Fibroblast of skin of scalp (primary cell): Measurements from ENCODE around the gene LSP1.

Experiments
- DNase-seq: peaks from one replicate; pipeline ENCODE4 v3.0.0-alpha.2; 2013

The LSP1 gene

DNA sequence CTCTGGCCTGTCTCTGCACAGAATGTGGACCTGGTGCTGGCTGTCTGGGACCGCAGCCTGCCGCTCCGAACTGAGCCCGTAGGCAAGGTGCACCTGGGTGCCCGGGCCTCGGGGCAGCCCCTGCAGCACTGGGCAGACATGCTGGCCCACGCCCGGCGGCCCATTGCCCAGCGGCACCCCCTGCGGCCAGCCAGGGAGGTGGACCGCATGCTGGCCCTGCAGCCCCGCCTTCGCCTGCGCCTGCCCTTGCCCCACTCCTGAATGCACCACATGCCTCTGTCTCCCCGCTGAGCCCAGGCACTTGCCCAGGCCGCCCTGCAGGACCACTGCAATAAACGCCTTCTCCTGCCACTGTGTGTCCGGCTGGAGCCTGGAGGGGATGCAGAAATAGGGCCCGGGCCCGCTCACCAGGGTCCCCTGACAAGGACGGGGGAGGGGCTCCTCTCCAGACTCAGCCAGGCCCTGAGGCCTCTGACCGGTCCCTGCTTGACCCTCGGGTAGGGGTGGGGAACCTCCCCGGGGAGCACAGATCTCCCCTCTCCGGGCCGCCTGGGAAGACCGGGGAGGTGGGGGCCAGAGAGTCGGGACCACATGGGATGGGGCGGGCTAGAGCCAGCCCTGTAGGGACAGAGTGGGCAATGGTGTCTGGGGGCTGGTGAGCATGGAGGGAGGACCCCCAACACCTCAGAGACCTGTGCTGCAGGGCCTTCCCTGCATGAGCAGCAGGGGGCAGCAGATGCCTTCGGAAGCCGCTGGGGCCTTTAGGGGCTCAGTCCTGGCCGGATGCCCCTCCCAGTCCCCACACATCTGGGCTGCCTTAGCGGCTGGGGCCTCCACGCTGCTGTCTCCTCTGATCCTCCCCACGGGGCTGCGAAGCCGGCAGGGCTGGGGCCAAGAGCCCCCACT lies 15.5 kb upstream of the LSP1 start:
- peak; percentile 65 for DNase-seq

GRCh38 chr11:1838077-1838425 lies 14.8 kb upstream of the LSP1 start:
- DNase-seq: no peak

DNA sequence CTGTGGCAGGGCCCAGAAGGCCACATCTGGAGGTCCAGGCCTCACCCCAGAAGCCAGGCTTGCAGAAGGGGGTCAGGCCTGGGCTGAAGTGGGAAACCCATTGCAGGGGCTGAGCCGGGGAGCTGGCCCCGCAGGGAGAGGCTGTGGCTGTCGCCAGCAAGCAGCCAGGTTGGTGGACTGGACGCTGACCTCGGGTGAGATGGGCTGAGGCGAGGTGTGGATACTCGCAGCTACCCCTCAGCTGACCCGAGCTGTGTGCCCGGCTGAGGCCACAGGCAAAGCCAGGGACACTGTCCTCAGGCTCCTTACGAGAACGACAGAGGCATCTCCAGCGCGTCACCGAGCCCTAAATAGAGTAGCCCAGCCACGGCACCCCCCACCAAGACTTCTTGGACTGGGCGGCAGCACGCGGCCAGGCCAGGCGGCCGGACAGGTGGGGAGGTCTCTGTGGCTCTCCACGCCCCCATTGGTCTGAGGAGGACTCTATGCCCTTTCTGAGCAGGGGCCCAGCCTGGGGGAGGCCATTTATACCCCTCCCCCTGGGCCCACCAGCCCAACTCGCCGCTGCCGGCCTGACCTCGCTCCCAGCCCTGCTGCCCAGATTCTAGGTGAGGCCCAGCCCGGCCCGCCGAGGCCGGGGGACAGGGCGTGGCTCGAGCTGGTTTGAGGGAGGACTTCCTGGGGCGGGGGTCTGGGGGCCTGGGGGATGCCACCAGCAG lies 14.3 kb upstream of the LSP1 start, which contains the start of gene TNNI2:
TNNI2 (plus strand) TSS at position 556 of the 719 bp plus-strand sequence. CDS start 716 bp downstream, outside the sequence.
- no peak for DNase-seq

- DNase-seq: no peak
Measured at GRCh38 chr11:1839204-1839923, 13.5 kb upstream of the LSP1 start.

DNA sequence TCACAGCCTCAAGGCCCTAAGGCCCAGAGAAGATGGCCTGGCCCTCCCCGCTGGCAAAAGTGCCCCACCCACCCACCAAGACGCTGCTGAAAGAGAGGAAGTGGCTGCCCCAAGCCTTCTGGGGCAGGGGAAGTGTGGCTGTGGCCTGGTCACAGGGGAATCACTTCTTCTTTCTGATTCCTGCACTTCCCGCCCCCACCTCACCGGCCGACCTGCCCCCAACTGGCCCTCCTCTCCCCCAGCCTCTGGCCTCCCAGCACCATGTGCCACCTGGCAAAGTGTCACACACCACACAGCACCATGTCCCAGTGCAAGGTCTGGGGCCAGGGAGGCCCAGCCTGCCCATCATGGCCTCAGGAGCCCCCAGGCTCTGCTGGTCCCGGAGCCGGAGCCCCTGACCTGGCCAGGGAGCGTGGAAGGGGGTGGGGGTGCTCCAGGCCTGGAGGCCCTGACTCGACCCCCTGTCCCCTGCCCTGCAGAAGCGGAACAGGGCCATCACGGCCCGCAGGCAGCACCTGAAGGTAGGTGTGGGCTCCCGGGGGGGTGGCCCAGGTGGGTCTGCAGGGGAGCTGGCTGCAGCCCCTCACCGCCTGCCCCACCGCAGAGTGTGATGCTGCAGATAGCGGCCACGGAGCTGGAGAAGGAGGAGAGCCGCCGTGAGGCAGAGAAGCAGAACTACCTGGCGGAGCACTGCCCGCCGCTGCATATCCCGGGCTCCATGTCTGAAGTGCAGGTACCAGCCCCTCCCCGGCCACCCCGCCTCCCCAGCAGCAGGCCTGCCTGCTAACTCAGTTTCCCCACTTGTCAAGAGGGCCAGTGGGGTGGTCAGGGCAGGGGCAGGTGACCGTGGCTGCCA lies 12.7 kb upstream of the LSP1 start:
- no peak for DNase-seq

DNA sequence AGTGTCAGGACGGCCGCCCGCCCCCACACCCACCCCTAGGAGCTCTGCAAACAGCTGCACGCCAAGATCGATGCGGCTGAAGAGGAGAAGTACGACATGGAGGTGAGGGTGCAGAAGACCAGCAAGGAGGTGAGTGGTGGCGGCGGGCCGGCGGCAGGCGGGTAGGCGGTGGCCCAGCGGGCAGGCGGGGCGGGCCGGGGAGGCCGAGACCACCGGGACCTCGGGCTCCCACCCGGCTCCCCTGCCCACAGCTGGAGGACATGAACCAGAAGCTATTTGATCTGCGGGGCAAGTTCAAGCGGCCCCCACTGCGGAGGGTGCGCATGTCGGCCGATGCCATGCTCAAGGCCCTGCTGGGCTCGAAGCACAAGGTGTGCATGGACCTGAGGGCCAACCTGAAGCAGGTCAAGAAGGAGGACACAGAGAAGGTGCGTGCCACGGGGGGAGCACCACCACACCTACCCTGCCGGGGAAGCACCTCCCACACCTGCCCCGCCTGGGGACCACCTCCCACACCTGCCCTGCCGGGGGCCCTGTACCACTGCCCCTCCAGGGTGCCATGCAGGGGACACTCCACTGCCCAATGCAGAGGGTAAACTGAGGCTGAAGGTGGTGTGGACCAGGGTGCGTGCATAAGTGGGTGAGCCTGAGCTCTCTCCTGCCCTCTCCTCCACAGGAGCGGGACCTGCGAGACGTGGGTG lies 12.0 kb upstream of the LSP1 start:
- DNase-seq: no peak

DNA sequence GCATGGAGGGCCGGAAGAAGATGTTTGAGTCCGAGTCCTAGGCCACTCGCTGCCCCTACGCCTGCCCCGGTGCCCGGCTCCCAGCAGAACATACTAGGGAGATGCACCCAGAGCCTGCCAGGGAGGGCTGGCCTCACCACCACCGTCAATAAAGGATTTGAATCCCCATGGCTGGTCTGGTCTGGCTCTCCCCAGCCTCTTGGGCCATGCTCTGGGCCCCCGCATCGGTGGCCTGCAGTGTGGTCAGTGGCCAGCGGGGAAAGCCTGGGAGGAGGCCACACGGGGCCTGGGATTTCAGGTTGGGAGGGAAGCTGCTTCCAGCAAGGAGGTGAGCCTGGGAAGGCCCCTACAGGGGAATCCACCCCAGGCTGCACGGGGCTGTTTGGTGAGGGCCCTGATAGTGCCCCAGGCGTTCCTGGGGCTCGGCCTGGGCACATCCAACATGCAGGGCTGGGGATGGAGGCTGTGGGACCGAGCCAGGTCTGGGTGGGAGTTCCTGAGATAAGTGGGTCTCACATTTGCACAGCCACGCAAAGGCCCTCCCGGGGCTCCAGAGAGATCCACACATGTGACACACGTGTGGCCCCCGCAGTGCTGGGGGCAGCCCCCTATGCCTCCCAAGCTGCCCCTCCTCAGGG lies 11.3 kb upstream of the LSP1 start:
- no peak for DNase-seq

- DNase-seq: no peak
Measured at GRCh38 chr11:1842149-1843097, 10.5 kb upstream of the LSP1 start.

DNA sequence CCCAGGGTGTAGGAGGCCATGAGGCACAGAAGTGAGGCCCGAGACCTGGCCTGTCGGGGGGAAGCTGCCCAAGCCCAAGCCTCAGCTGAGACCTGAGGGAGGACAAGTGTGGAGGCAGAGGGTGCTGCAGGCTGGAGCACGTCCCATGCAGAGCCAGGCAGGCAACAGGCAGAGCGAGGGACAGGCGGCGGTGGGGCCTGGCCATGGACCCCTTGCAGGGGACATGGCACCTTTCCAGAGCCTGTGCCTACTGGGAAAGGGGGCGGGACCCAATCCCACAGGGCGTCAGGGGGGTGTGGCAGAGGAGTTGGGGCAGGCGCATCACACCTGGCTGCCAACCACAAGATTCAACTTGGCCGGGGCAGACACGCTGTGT lies 9.8 kb upstream of the LSP1 start:
- DNase-seq: no peak

DNA sequence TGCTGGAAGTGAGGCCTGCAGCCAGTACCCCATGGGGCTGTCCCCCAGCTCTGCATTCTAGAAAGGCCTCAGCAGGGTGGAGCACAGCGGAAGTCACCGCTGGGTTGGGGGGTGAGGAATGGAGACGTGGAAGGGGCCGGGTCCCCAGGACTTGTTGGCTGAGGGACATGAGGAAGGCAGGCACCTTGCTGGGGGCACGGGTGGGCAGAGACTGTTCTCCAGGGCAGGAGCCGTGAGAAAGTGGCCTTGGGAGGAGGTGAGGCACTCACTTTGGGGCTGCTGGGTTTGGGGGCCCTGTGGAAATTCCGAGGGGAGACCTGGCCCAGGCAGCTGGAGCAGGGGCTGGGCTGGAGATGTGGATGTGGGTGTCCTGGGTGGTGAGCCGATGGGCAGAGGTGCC lies 9.1 kb upstream of the LSP1 start:
- DNase-seq: no peak

GRCh38 chr11:1844221-1845094 lies 8.4 kb upstream of the LSP1 start:
- no peak for DNase-seq

- DNase-seq: no peak
Measured at GRCh38 chr11:1845095-1845429, 7.8 kb upstream of the LSP1 start.

- no peak for DNase-seq
Measured at GRCh38 chr11:1845561-1846452, 7.1 kb upstream of the LSP1 start.

GRCh38 chr11:1846453-1846932 lies 6.4 kb upstream of the LSP1 start:
- no peak for DNase-seq

DNA sequence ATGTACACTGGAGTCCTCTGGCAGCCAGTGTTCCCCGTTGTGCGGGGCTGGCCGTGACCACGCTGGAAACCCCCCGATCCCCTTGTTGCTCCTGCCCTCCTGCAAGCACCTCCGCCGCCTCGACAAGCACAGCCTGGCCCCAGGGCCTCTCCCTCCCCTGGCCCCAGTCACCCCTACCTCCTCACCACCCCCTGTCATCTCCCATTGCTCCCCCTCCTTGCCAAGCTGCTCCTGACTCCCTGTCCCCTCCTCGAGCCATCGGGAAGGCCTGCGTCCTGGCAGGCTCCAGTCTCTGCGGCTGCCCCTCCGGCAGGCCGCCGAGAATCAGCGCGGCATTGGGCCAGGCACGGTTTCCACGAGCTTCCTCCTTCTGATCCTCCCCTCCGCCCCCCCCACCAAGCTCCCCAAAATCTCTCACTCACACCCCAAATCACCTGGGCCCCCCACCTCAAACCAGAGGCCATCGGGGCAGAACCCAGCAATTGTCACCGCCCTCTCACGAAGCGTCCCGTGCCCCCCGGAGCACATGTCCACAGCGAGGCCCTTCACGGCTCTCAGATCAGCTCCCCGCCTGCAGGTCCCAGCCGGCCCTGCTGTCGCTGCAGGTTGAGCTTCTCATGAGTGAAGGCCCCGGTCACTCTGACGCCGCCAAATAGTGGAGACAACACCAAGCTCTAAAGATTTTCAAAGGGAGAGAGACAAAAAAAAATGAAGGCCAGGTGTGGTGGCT lies 5.7 kb upstream of the LSP1 start:
- no peak for DNase-seq

DNA sequence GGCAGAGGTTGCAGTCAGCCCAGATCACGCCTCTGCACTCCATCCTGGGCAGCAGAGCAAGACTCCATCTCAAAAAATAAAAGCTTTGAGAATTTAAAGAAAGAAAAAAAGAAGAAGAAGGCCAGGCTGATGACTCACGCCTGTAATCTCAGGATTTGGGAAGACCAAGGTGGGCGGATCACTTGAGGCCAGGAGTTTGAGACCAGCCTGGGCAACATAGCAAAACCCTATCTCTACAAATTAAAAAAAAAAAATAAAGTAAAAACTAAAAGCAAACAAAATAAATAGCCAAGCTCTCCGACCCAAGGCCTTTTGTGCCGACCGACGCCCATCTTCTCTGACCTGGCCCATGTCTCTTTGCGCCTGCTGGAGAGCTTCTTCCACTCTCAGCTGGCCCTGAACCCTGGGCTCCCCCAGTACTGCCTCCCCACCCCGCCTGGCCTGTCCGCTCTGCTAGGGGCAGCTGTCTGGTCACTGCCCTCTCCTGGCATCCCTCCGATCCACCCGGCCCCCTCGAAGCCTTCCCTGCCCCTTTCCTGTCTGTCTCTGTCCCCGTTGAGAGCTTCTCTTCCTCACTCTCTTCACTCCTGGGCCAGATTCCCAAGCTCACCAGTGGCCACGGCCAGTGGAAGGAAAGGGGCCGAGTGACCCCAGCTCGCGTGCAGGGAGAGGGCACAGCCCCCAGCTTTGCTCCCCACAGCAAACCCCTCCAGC lies 4.8 kb upstream of the LSP1 start:
- DNase-seq: no peak
